ENCODE measurements around the gene NPY.
A peak's percentile ranks its signal among the peaks of the same experiment; 100 is the strongest.
"Not testable (repeated sequence)": the region's sequence is repeated elsewhere in the genome, so short reads cannot be mapped to it uniquely, and the experiment has no call there.

Gene NPY

GRCh38 chr7:24283897-24284698 lies at the start of gene NPY:
TSS of gene NPY (plus strand) at chr7:24284190. CDS start at chr7:24285241, 1,051 bp downstream.
- DNase-seq = peak; percentile 15 to 21

GRCh38 chr7:24239260-24239659 lies 44.7 kb upstream of the NPY start:
- no peak for DNase-seq

- DNase-seq = no peak
Observed at GRCh38 chr7:24241206-24241605, 42.8 kb upstream of the NPY start.

GRCh38 chr7:24244554-24244953 lies 39.4 kb upstream of the NPY start:
- no peak for DNase-seq

GRCh38 chr7:24245362-24245761 lies 38.6 kb upstream of the NPY start:
- no peak for DNase-seq

- no peak for DNase-seq
Observed at GRCh38 chr7:24249266-24249665, 34.7 kb upstream of the NPY start.

- no peak for DNase-seq
Observed at GRCh38 chr7:24251568-24251967, 32.4 kb upstream of the NPY start.

- no peak for DNase-seq
Observed at GRCh38 chr7:24255139-24255538, 28.9 kb upstream of the NPY start.

- DNase-seq = not testable (repeated sequence)
Observed at GRCh38 chr7:24258324-24258723, 25.7 kb upstream of the NPY start.

- no peak for DNase-seq
Observed at GRCh38 chr7:24271938-24272337, 12.1 kb upstream of the NPY start.

GRCh38 chr7:24279512-24279911 lies 4.5 kb upstream of the NPY start:
- DNase-seq = no peak

GRCh38 chr7:24283554-24283896 lies 465 bp upstream of the NPY start:
- no peak for DNase-seq

GRCh38 chr7:24284699-24285506 lies 913 bp downstream of the NPY start:
- no peak for DNase-seq

- peak; percentile 13 to 58 for DNase-seq
Observed at GRCh38 chr7:24290004-24290641, 6.1 kb downstream of the NPY start.

GRCh38 chr7:24291271-24291670 lies 7.3 kb downstream of the NPY start:
- no peak for DNase-seq

- no peak for DNase-seq
Observed at GRCh38 chr7:24297362-24297761, 13.4 kb downstream of the NPY start.

GRCh38 chr7:24298696-24299095 lies 14.7 kb downstream of the NPY start:
- no peak for DNase-seq

GRCh38 chr7:24299192-24299591 lies 15.2 kb downstream of the NPY start:
- no peak for DNase-seq

GRCh38 chr7:24301703-24302102 lies 17.7 kb downstream of the NPY start:
- DNase-seq = no peak

- DNase-seq = no peak
Observed at GRCh38 chr7:24304494-24305095, 20.6 kb downstream of the NPY start.

- no peak for DNase-seq
Observed at GRCh38 chr7:24307326-24307725, 23.3 kb downstream of the NPY start.

GRCh38 chr7:24312588-24312987 lies 28.6 kb downstream of the NPY start:
- no peak for DNase-seq

GRCh38 chr7:24313777-24314176 lies 29.8 kb downstream of the NPY start:
- DNase-seq = no peak
